Uterus (tissue), 4 donors: ENCODE measurements around the gene RASAL1. TPM values are rescaled to one million over a fixed set of nuclear protein-coding genes. Genes with fewer than 3 reads are reported as not detected.

ENCODE experiments used
- DNase-seq, 2 donors: peaks; one replicate each; pipeline ENCODE4 v3.0.0-alpha.2; 2019 to 2020
- H3K27ac ChIP-seq, 2 donors: fragments of 200-600 bp; sonication (generic); 1 replicate in 1 of 2; 2 replicates in 1 of 2; pipeline ENCODE4 v1.5.1; 2016 to 2018
- H3K27me3 ChIP-seq, 2 donors: fragments of 200-600 bp; sonication (generic); one replicate each; pipeline ENCODE4 v1.5.1; 2018 to 2019; ENCODE audit warnings: control low read depth in 1 of 2
- H3K36me3 ChIP-seq, 2 donors: fragments of 200-600 bp; sonication (generic); one replicate each; pipeline ENCODE4 v1.5.1; 2019; ENCODE audit warnings: control low read depth in 1 of 2
- H3K4me1 ChIP-seq, 2 donors: fragments of 200-600 bp; sonication (generic); one replicate each; pipeline ENCODE4 v1.5.1; 2018 to 2019; ENCODE audit warnings: control low read depth in 1 of 2
- H3K4me3 ChIP-seq, 2 donors: fragments of 200-600 bp; sonication (generic); 1 replicate in 1 of 2; 2 replicates in 1 of 2; pipeline ENCODE4 v1.5.1; 2018 to 2019; ENCODE audit warnings: mild to moderate bottlenecking in 1 of 2
- H3K9me3 ChIP-seq, 2 donors: fragments of 200-600 bp; sonication (generic); one replicate each; pipeline ENCODE4 v1.5.1; 2019; ENCODE audit warnings: control low read depth in 1 of 2
- CTCF ChIP-seq, 4 experiments: fragments of 200-600 bp in 2 of 4; fragments of 450-650 bp in 2 of 4; sonication (generic) in 2 of 4; IDR thresholded peaks; one replicate each; pipeline ENCODE4 v1.5.1; 2016 to 2019; ENCODE audit warnings: antibody characterized with exemption in 4 of 4, mild to moderate bottlenecking in 2 of 4, moderate library complexity in 1 of 4
- POLR2A ChIP-seq, 2 donors: fragments of 450-650 bp; IDR thresholded peaks; one replicate each; pipeline ENCODE4 v1.6.1; 2016; ENCODE audit warnings: antibody characterized with exemption in 2 of 2, mild to moderate bottlenecking in 1 of 2, moderate library complexity in 1 of 2
- intact Hi-C: fragments of 100-400 bp; cut with DNase I; formaldehyde crosslinking; loops from one replicate; pipeline ENCODE4 v1.15.1; 2023; ENCODE audit warnings: low total_unique reads
- total RNA-seq, 4 donors: library from RNA; depleted of rRNA in 3 of 4; stranded (reverse); fragments of >200 nt in 3 of 4; gene quantifications; one replicate each; pipeline versions ENCODE4 v1.1.0 to v1.2.4, GENCODE V29; 2014 to 2023
- donor health status: DM: yes; HTN: yes; CAD: no.

Gene RASAL1
- total RNA-seq, 4 donors from 2014 or later = 6.8 TPM; not detected in 3

DNA sequence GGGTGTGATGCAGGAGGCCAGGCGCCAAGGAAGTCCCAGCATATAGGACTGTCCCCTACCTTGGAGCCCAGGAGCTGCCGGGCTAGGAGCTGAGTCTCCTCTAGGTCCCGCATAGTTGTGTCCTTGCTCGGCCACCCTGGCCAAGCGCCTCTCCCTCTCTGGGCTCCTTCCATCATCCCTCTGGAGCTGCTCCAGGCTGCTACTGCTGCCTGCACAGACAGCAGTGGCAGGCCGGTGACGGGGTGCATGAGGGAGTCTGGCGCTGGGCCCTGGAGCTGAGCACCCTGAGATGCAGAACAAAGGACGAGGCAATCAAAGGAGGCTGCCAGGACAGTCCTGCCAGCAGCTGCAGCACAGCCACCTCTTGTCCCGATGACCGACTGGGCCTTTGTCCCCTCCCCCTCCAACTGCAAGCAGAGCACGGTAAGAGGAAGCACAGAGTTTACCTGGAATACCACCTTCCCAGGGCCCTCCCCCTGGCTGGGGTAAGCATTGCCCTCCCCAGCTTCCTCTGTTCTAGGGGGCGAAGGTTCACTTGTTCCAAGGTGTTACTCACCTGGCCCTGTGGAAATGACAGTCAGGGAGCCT lies 68.7 kb downstream of the RASAL1 start:
- Histone ChIP-seq H3K4me1 (no peaks in the 10 kb centered on the region), H3K4me3 (no peak overlapping the region), H3K27ac (no peak overlapping the region), H3K27me3 (no peaks in the 10 kb centered on the region), H3K36me3 (no peaks in the 10 kb centered on the region), H3K9me3 (no peaks in the 10 kb centered on the region)
- no peak for DNase-seq
- TF ChIP-seq CTCF (IDR thresholded peaks at IDR 0.05) (no peak), POLR2A (IDR thresholded peaks at IDR 0.05) (no peak)
- intact Hi-C loops = no loop called here

- Histone ChIP-seq H3K4me1 (no peaks in the 10 kb centered on the region), H3K36me3 (no peaks in the 10 kb centered on the region), H3K27ac (no peak overlapping the region), H3K27me3 (no peaks in the 10 kb centered on the region), H3K9me3 (no peaks in the 10 kb centered on the region), H3K4me3 (no peak overlapping the region)
- intact Hi-C loops = no loop called here
- DNase-seq = no peak
- TF ChIP-seq POLR2A (IDR thresholded peaks at IDR 0.05) = no peak
- TF ChIP-seq CTCF (IDR thresholded peaks at IDR 0.05) = no peak
Observed at GRCh38 chr12:113065126-113066007, 70.2 kb downstream of the RASAL1 start.

DNA sequence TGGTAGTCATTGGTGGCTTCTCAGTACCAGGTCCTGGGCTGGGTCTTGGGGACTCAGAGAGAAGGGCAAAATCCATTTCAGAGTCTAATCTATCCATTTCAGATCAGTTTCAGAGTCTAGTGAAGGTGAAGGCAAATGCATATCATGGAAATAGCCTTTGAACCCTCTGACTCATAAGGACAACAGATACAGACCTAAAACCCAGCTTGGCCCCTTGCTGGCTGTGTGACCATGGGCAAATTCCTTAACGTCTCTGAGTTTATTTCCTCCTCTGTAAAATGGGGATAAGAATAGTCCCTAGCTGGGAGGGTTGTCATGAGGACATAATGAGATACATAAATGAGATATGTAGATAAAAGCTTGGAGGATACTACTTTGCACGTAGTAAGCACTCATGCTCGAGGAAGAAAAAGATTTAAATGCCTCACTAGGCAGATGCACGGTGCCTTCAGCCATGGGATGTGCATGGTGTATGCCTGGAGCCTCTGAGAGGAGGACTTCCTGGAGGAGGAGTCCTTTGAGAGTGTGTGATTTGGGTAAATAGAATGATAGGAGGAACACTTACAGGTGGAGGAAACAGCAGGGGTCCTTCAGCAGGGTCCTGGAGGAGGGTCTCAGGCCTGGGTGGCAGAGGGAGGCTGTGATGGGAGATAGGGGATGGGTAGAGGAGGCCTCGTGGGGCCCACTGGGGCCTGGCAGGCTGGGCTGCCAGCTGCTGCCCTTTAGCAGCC lies 71.0 kb downstream of the RASAL1 start:
- no peak for DNase-seq
- Histone ChIP-seq H3K27me3 (no peaks in the 10 kb centered on the region), H3K36me3 (no peaks in the 10 kb centered on the region), H3K27ac (no peak overlapping the region), H3K4me3 (no peak overlapping the region), H3K9me3 (no peaks in the 10 kb centered on the region), H3K4me1 (no peaks in the 10 kb centered on the region)
- no peak for TF ChIP-seq POLR2A (IDR thresholded peaks at IDR 0.05)
- TF ChIP-seq CTCF (IDR thresholded peaks at IDR 0.05) = no peak
- intact Hi-C loops = no loop called here

- H3K27me3 ChIP-seq = no peaks in the 10 kb centered on the region
- no peak overlapping the region for H3K4me3 ChIP-seq
- intact Hi-C loops = no loop called here
- TF ChIP-seq POLR2A (IDR thresholded peaks at IDR 0.05) (no peak), CTCF (IDR thresholded peaks at IDR 0.05) (no peak)
- H3K27ac ChIP-seq = no peak overlapping the region
- DNase-seq = no peak
- no peaks in the 10 kb centered on the region for H3K36me3 ChIP-seq
- no peaks in the 10 kb centered on the region for H3K9me3 ChIP-seq
- no peaks in the 10 kb centered on the region for H3K4me1 ChIP-seq
Observed at GRCh38 chr12:113063396-113064350, 71.9 kb downstream of the RASAL1 start.
